Kidney glomerular epithelial cell (primary cell): ENCODE data around the gene OBSL1.

ENCODE experiments used
- DNase-seq: peaks from one replicate; lab custom pipeline; 2025; lab: John Stamatoyannopoulos, UW

OBSL1 gene

DNA sequence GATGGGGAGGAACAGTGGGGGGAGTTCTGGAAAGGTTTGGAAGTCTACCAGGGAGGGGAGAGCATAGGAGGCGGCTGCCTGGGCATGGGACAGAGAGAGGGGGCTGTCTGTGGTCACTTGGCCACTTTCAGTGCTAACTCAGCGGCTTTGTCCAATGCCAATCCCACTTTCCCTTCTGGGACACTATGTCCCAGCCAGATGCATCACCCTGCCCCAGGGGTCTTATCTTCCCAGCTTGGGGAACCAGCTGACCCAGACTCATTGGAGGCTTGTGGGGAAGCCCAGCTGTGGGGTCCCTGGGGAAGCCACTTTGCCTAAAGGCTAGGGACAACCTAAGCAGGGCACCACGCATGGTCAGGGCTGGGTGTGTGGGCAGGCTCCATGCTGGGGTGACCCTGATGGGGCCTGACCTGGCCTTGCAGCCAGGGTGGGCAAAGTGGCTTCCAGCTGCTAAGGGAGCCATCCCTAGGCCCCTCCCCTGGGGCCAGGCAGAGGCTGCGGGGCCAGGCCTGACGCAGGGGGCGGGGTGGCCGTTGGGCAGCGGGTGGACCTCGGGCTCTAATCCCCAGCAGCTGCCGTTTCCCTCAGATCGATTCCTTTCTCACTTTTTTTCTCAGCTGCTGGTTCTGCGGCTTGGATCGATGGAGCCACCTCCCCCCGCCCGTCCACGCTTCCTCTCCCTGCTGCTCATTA is 58.7 kb downstream of the OBSL1 start:
- DNase-seq: no peak

DNA sequence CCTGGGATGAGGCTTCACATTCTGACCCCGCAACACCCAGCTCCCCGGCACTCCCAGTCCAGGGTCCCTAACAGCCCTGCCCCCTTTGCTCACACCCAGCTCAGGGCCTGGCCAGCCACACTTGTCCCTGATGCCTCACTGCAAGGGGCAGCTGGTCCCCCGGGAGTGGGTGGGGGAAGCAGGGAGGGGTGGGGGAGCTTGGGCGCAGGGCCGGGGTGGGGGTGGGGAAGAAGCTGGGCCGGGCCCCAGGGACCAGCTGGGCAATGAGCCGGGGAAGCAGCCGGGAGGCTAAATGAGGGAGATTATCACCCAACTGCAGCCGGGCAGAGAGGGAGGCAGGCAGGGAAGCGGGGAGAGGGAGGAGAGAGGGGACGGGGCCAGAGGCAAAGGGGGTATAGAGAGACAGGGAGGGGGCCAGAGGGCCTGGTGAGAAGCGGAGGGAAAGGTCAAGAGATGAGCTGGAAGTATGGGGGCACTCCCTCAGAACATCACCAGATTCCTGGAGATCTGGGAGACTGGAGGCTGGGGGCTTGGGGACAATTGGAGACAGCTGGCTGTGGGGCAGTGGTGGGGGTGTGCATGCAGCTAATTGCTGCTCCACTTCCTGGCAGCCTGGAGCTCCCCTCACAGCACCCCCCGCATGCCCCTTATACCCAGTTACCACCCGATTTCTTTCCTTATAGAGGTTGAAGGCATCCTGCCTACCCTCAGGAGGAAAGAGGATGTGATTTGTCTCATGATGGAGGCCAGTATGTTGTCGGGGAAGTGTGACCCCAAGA is 59.6 kb downstream of the OBSL1 start:
- no peak for DNase-seq

DNA sequence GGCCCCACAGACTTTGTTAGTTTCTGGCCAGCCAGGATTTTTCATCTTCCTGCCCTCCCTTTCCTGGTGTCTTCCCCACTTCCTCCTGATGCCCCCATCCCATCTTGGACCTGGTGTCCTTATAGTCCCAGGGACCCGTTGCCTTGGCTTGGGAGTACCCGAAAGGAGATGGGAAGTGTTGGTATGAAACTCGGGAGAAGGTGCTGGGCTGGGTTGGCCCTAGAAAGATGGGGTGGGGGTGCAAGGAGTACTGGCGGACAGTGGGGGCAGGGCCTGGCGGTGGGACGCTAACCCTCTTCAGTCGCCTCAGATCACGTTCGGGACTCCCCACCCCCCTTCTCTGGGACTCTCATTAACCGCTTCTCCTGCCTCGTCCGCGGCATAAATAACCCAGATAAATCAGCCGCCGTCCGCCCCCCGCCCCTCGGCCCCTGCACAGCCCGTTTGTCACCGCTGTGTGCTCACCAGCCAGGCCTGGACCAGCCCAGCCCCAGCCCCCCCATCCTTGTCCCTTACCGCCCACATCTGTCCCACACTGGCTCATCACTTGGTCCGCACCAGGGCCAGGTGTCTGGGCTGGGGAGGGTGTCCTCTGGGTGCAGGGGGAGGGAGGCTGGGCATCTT is 60.7 kb downstream of the OBSL1 start:
- no peak for DNase-seq

DNA sequence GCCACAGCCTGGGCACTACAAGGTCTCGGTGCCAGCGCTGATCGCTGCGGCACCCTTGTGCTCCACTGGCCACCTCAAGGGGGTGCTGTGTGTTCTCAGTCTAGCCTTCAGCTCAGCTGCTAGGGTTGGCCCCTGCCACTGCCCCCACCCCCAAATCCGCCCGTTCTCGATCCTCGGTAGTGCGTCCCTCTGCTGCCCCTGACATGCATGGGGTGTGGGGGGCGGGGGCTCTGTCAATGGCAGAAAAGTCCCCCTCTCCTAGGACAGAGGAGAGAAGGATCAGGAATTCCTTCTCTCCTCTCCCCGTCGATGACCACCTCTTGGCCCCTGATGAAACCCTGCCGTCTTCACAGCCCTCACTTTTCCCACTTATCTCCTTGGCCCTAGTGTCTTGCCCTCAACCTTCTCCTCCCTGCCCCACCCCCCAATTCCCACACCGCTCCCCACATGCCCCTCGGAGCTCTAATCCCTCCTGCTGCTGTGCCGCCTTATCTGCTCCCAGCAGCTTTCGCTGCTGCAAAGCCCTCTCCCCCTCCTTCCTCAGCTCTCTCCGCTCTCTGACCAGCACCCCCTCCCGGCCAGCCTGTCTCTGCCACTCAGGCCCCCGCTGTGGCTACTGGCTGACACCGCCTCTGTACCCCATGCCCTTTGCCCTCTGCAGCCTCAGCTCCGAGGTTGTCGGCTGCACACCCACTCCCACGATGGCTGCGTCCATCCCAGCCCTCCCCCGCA is 61.4 kb downstream of the OBSL1 start:
- DNase-seq: peak; percentile 12

DNA sequence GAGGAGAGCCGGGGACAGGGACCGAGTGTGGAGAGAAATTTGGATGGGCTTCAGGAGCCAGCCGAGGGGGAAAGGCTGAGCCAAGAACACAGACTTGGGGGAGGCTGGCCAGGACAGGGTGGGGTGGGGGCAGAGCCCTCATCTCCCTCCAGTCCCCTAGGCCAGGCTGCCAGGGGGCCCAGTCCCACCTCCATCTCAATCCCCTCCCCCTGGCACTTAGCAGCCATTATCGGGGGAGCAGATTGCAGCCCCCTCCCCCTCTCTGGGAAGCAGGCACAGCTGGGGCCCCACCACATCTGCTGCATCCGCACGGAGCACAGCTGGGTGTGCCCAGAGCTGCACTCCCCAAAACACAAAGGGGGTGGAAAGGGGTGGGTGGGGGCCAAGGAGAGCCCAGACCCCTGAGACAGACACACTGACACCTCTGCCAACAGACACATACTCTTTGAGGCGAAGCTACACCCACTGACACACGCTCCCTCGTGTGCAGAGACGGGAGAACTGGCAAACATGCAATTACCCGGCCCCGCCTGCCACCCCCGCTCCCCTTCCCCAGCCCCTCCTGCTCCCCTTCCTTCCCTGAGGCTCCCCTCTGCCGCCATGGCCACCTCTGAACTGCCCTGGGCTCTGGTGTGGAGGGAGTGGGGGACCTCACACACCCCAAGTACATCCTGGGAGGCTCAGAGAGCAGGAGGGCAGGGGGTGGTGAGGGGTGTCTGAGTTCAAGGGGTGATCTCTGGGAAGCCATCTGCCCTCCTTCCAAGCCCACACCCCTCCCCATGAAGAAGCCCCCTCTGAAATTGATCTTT is 62.2 kb downstream of the OBSL1 start:
- no peak for DNase-seq

DNA sequence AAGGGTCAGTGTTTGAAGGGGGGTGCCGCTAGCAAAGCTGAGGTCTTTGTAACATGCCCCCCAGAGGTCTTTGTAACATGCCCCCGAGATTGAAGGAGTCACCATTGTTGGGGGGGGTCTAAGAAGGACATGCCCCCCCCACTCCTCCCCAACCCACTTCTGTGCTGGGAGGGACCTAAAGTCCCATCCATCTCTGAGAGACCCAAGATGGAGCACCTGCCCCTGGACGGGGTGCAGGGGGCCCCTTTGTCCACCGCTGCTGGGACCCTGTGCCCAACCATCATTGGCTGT is 63.0 kb downstream of the OBSL1 start:
- no peak for DNase-seq

DNA sequence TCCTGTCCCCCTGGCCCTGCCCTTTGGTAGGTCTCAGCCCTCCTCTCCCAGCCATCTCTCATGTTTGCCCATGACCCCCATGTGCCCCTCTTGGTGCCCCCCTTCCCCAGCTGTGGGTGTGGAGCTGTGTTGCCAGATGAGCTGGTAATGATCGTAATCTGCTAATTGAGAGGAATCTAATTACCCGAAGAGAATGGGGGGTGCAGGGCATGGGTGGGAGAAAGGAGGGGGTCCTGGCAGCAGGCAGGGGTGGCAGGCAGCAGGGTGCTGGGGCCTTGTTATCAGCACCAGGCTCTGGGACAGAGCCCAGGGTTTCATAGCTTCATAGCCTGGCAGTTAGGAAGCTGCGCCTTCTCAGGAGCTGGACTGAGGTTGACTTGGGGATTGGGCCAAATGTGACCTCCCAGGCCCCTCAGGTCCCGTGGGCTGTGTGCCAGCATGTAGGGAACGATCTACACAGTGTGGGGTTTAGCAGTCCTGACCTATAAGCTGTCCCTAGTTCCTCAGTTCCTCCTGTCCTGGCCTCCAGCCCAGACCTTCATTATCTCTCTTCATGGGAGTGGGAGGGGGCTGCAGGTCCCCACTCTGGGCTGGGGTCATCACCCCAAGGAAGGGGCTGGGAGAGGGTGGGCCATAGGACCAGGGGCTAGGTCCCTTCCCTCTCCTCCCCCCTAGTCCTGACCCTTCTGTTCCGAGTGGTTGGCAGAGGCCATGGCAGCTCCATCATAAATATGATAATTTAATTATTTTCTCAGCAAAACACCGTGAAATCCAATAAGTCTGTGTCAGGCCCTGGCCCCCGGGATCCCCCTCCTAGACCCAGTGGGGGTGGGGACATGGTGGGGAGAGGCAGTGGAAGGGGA is 63.5 kb downstream of the OBSL1 start:
- no peak for DNase-seq

DNA sequence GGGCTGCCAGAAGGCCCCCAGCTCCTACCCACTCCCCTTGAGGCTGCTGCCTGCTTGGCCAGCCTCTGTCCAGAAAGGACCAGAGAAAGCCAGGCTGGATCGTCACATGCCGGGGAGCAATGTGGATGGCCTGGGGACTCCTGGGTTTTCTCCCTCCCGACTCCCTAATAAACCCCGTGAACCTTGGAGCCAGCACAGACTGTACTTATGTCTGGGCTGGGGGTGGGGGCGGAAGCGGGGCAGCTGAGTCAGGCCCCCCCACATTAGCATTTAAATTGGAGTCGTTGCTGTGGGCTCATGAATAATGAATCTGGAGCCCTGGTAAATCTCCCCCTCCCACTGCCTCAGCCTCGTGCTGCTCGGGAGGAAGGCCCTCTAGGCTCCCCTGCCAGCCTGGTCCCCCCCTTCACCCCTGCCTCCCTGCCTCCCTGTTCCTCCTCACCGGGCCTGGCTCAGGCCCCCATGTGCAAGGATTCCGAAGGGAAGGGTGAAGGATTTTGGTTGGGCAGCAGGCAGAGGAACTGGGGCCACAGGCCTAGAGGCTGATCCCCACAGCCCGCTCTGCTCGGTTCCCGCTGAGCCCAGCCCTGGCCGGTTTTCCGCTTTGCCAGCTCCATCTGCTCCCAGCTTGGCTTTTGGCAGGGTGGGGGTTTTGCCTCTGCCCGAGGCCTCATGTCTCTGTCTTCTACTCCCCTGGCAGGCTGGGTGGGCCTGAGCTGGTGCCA is 64.4 kb downstream of the OBSL1 start:
- no peak for DNase-seq

DNA sequence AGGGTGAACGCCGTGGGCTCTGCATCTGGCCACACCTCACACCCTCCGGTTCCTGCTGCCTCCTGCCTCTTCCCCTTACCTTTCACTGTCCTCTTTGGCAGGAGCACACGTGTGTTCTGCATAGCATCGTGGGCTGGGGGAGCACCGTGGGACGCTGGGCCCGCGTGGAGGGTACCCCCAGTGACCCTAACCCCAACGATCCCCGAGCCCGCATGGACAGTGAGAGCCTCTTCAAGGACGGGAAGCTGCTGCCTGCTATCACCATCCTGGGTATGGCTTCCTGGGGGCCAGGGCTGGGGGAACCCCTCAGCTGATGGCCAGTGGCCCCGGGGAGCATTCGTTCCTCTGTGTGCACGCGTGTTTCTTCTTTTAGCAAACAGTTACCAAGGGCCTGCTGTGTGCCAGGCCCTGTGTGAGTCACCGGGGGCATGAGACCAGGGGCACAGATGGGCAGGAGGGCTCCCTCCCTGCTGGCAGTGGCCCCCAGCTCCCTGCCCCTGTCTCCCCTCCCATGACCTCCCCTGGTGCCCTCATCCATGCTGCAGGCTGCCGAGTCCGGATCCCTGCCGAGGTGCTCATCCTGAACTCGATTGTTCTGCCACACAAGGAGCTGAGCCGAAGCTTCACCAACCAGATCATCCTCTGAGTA is 65.1 kb downstream of the OBSL1 start:
- no peak for DNase-seq

DNA sequence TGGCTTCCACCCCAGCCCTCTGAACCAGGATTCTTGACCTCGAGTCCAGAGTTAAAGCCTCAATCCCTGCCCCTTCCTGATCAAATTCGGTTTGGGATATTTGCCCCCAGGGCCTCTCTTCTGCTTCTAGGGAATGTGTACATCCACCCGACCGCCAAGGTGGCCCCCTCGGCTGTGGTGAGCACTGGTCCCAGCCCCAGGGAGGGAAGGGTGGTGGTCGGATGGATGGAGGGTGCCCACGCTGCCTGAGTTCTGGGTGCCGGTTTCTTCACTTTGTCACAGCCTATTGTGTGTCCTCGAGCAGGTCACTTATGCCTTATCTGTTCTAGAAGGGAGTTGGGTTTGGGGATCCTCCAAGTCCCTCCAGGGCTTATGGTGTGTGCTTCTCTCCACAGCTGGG is 65.8 kb downstream of the OBSL1 start:
- DNase-seq: no peak

DNA sequence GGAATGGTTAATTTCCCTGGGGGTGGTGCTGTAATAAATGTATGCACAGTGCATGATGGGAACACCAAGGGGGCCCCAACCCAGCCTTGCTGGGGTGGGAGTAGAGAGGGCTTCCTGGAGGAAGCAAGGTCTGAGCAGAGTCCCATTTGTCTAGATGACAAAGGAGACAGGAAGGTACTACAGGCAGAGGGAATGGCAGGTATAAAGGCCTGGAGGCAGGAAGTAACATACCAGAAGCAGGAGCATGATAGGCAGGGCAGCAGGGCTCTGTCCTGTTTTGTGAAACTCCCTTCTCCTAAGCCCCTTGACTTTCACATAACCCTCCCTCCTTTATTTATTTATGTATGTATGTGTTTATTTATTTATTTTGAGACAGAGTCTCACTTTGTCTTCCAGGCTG is 68.7 kb downstream of the OBSL1 start:
- no peak for DNase-seq

DNA sequence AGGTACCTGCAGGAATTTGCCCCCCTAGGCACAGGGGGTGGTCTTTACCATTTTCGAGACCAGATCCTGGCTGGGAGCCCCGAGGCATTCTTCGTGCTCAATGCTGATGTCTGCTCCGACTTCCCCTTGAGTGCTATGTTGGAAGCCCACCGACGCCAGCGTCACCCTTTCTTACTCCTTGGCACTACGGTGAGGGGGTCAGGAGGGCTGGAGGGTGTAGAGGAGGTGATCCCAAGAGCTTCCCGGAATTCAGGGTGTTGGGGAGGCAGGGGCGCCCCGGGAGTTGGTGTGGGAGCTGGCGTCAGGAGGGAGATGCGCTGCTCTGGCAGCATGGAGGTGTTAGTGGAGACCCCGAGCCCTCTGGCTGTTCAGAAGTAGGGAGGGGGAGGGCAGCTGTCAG is 69.5 kb downstream of the OBSL1 start:
- no peak for DNase-seq
